Ishikawa (cell line): ENCODE data around the gene TMEM88.

Source experiments
- EP300 ChIP-seq: IDR thresholded peaks from 2 replicates; pipeline ENCODE4 v1.6.1; 2012; ENCODE audit warnings: borderline replicate concordance
- TEAD4 ChIP-seq: IDR thresholded peaks from 2 replicates; pipeline ENCODE4 v1.6.1; 2012

GRCh38 chr17:7848739-7849129 lies 6.1 kb upstream of the TMEM88 start:
- TF ChIP-seq EP300: no peak
- no peak for TF ChIP-seq TEAD4
